Loucy (cell line): ENCODE results near the gene TAS2R39.
"Not testable (repeated sequence)": the region's sequence is repeated elsewhere in the genome, so short reads cannot be mapped to it uniquely, and the experiment has no call there.

Source experiments
- H2AFZ ChIP-seq: fragments of 200-600 bp; sonication (generic); 2 replicates; pipeline ENCODE4 v1.6.0; 2016; ENCODE audit warnings: antibody characterized with exemption, mild to moderate bottlenecking, low read length, moderate library complexity
- H3F3A ChIP-seq: fragments of 200-600 bp; 2 replicates; pipeline ENCODE4 v1.6.0; 2016; ENCODE audit warnings: antibody characterized with exemption, low read depth, mild to moderate bottlenecking
- H3K27me3 ChIP-seq: fragments of 200-600 bp; sonication (generic); 2 replicates; pipeline ENCODE4 v1.6.1; 2014; ENCODE audit warnings: low read length, mild to moderate bottlenecking; ENCODE audit not compliant: insufficient read depth, poor library complexity, severe bottlenecking
- H3K36me3 ChIP-seq: fragments of 200-600 bp; sonication (generic); 2 replicates; pipeline ENCODE4 v1.6.1; 2016; ENCODE audit warnings: low read length; ENCODE audit not compliant: insufficient read depth
- H3K4me1 ChIP-seq: fragments of 200-600 bp; sonication (generic); 2 replicates; pipeline ENCODE4 v1.5.1; 2014; ENCODE audit warnings: low read length, mild to moderate bottlenecking; ENCODE audit not compliant: insufficient read depth, poor library complexity, severe bottlenecking
- H3K4me2 ChIP-seq: fragments of 200-600 bp; sonication (generic); 2 replicates; pipeline ENCODE4 v1.6.0; 2014; ENCODE audit warnings: antibody characterized with exemption, low read length, low read depth, mild to moderate bottlenecking; ENCODE audit not compliant: poor library complexity, severe bottlenecking
- H3K4me3 ChIP-seq: fragments of 200-600 bp; sonication (generic); 2 replicates; pipeline ENCODE4 v1.5.1; 2014; ENCODE audit warnings: low read length, mild to moderate bottlenecking, mixed read lengths; ENCODE audit not compliant: poor library complexity, severe bottlenecking
- H3K79me2 ChIP-seq: fragments of 200-600 bp; sonication (generic); 2 replicates; pipeline ENCODE4 v1.6.1; 2014; ENCODE audit warnings: low read length; ENCODE audit not compliant: insufficient read depth
- H3K9ac ChIP-seq: fragments of 200-600 bp; sonication (generic); 2 replicates; pipeline ENCODE4 v1.6.0; 2014; ENCODE audit warnings: mild to moderate bottlenecking, low read depth, low read length, moderate library complexity; ENCODE audit not compliant: poor library complexity, severe bottlenecking
- H3K9me2 ChIP-seq: fragments of 200-600 bp; sonication (generic); replicated peaks from 2 replicates; pipeline ENCODE4 v1.6.1; 2016; ENCODE audit warnings: low read depth, low read length, mixed read lengths
- H3K9me3 ChIP-seq: fragments of 200-600 bp; sonication (generic); 2 replicates; pipeline ENCODE4 v1.6.1; 2014; ENCODE audit warnings: mild to moderate bottlenecking, antibody characterized with exemption, low read length, low read depth; ENCODE audit not compliant: insufficient read depth
- H4K20me1 ChIP-seq: fragments of 200-600 bp; sonication (generic); 2 replicates; pipeline ENCODE4 v1.6.0; 2014; ENCODE audit warnings: antibody characterized with exemption, low read length, mild to moderate bottlenecking; ENCODE audit not compliant: insufficient read depth, poor library complexity, severe bottlenecking
- CTCF ChIP-seq: fragments of 200-600 bp; sonication (generic); conservative IDR thresholded peaks from 2 replicates; pipeline ENCODE4 v1.5.1; 2014; ENCODE audit warnings: mild to moderate bottlenecking, antibody characterized with exemption, low read length
- EZH2phosphoT487 ChIP-seq: fragments of 200-600 bp; IDR thresholded peaks from 2 replicates; pipeline ENCODE4 v1.6.1; 2018; ENCODE audit warnings: antibody characterized with exemption, mild to moderate bottlenecking, moderate library complexity, borderline replicate concordance

TAS2R39 gene

GRCh38 chr7:143203386-143203785 lies 20.2 kb downstream of the TAS2R39 start:
- H4K20me1 ChIP-seq = no peaks in the 10 kb centered on the region

GRCh38 chr7:143205560-143206293 lies 22.5 kb downstream of the TAS2R39 start:
- H3K9ac ChIP-seq = peak overlapping the region; percentile 67

More at GRCh38 chr7:143203386-143203785, 20.2 kb downstream of the TAS2R39 start:
- Histone ChIP-seq H3K36me3 (no peaks in the 10 kb centered on the region), H2AFZ (no peak overlapping the region), H3K9ac (no peak overlapping the region), H3K4me1 (peaks cover 20% of the 10 kb centered on the region), H3K4me3 (no peak overlapping the region), H3K9me3 (0 out of 2 replicates have a peak, but pooled peaks cover 2% of the 10 kb centered on the region), H3K27me3 (no peaks in the 10 kb centered on the region), H3F3A (no peaks in the 10 kb centered on the region), H3K4me2 (no peak overlapping the region), H3K9me2 (no peaks in the 10 kb centered on the region), H3K79me2 (no peaks in the 10 kb centered on the region)
- TF ChIP-seq CTCF (no peak), EZH2phosphoT487 (no peak)

GRCh38 chr7:143210541-143210940 lies 27.3 kb downstream of the TAS2R39 start:
- no peak overlapping the region for H3K4me3 ChIP-seq
- no peak overlapping the region for H3K4me2 ChIP-seq
- no peak overlapping the region for H2AFZ ChIP-seq
- H4K20me1 ChIP-seq = no peaks in the 10 kb centered on the region
- H3K79me2 ChIP-seq = no peaks in the 10 kb centered on the region
- no peaks in the 10 kb centered on the region for H3K27me3 ChIP-seq
- peaks cover 7% of the 10 kb centered on the region; the same call in 1 of the 2 replicates for H3K9me3 ChIP-seq
- H3K9ac ChIP-seq = no peak overlapping the region
- H3K9me2 ChIP-seq = no peaks in the 10 kb centered on the region
- no peak for TF ChIP-seq EZH2phosphoT487
- TF ChIP-seq CTCF = no peak
- H3F3A ChIP-seq = no peaks in the 10 kb centered on the region
- peaks cover 13% of the 10 kb centered on the region for H3K4me1 ChIP-seq
- no peaks in the 10 kb centered on the region for H3K36me3 ChIP-seq

More at GRCh38 chr7:143205560-143206293, 22.5 kb downstream of the TAS2R39 start:
- Histone ChIP-seq H3K79me2 (no peaks in the 10 kb centered on the region), H3K36me3 (no peaks in the 10 kb centered on the region), H3K9me3 (no peaks in the 10 kb centered on the region), H3K27me3 (no peaks in the 10 kb centered on the region), H4K20me1 (no peaks in the 10 kb centered on the region), H3K4me3 (peak overlapping the region; percentile 69), H2AFZ (peak overlapping the region; percentile 69), H3K4me2 (peak overlapping the region; percentile 87), H3K9me2 (no peaks in the 10 kb centered on the region), H3K4me1 (peaks cover 20% of the 10 kb centered on the region), H3F3A (no peaks in the 10 kb centered on the region)
- TF ChIP-seq EZH2phosphoT487 (no peak), CTCF (no peak)

- H3K9ac ChIP-seq, H3K4me1 ChIP-seq, H3F3A ChIP-seq, H3K27me3 ChIP-seq, H3K9me2 ChIP-seq, H3K4me2 ChIP-seq, H4K20me1 ChIP-seq, H3K36me3 ChIP-seq, H3K4me3 ChIP-seq, H3K9me3 ChIP-seq, H2AFZ ChIP-seq, H3K79me2 ChIP-seq: not testable (repeated sequence)
These were observed 30.3 kb downstream of the TAS2R39 start for GRCh38 chr7:143213478-143213877.
